ENCODE measurements around the gene TEX26. TPM values are rescaled to one million over a fixed set of nuclear protein-coding genes. Genes with fewer than 3 reads are reported as not detected.

The TEX26 gene
- total and polyA plus RNA-seq, 9 of the 15 experiments (the other 6 are each of a cell fraction or from before 2014, with no cell fraction given): not detected

GRCh38 chr13:31012655-31013024 is 80.2 kb downstream of the TEX26 start:
- Histone ChIP-seq H2AFZ (ENCODE audit: low read depth, low read length) (no peak overlapping the region), H3K4me3 (no peak overlapping the region), H3K36me3 (ENCODE audit: control insufficient read depth, insufficient read depth, low read length) (no peaks in the 10 kb centered on the region), H3K27ac (ENCODE audit: extremely low read depth, low read depth, low read length) (no peak overlapping the region), H3K27me3 (ENCODE audit: control insufficient read depth in 2 of 2, insufficient read depth in 2 of 2, low read length in 2 of 2) (peaks cover 0 to 3% of the 10 kb centered on the region in 2 experiments; a peak in 2 of 5 replicates), H3K9me3 (replicated peaks; ENCODE audit: control insufficient read depth, insufficient read depth, low read depth, low read length) (no peaks in the 10 kb centered on the region), H3K9me1 (ENCODE audit: control insufficient read depth, insufficient read depth, low read length) (no peaks in the 10 kb centered on the region), H3K79me2 (ENCODE audit: control insufficient read depth, insufficient read depth, low read length) (no peaks in the 10 kb centered on the region), H3K4me2 (ENCODE audit: insufficient read depth, low read length) (no peak overlapping the region), H3K4me1 (replicated peaks in 1 of 2; ENCODE audit: control insufficient read depth in 2 of 2, insufficient read depth in 2 of 2, low read length in 2 of 2) (no peaks in the 10 kb centered on the region), H4K20me1 (replicated peaks; ENCODE audit: control insufficient read depth, insufficient read depth, low read length) (no peaks in the 10 kb centered on the region), H3K9ac (ENCODE audit: insufficient read depth in 1 of 2, low read depth in 2 of 2, low read length in 2 of 2) (no peak overlapping the region)
- in situ Hi-C loops (cut with MboI) (no loop called here), intact Hi-C loops (cut with micrococcal nuclease) (no loop called here)
- ChIA-PET POLR2A (no interaction called here), CTCF (ENCODE audit: low intra/inter-chr PET ratio) (no interaction called here)
- no peak for FAIRE-seq
- no TSS peak for BruUV-seq (replicated peaks)
- 0% methylated on average over 2 of the region's 2 CpGs for WGBS (ENCODE audit: insufficient coverage, low coverage, missing lambda C conversion rate)
- TF ChIP-seq CTCF (IDR thresholded peaks at IDR 0.05 in 2 of 3, conservative IDR thresholded peaks at IDR 0.05 in 1 of 3; ENCODE audit: insufficient read depth in 2 of 3, low read depth in 1 of 3, low read length in 3 of 3): peak in 2 of 3 experiments; percentile 8 to 9; a peak in 2 of 6 replicates
- no peak for TF ChIP-seq NCOR1 (IDR thresholded peaks at IDR 0.05)
- peak in 1 of 2 experiments; percentile 22; a peak in 1 of 4 replicates for TF ChIP-seq RAD21 (CRISPR knock-in tag; conservative IDR thresholded peaks at IDR 0.05 in 1 of 2, IDR thresholded peaks at IDR 0.05 in 1 of 2)
- no peak for TF ChIP-seq E2F3 (CRISPR knock-in tag; IDR thresholded peaks at IDR 0.05)
- no peak for TF ChIP-seq HDAC3 (IDR thresholded peaks at IDR 0.05; ENCODE audit: borderline replicate concordance, partially characterized antibody)
- peak in 1 of 4 experiments; percentile 8 for DNase-seq (ENCODE audit: extremely low read depth in 1 of 4, low spot score in 3 of 4)
- ATAC-seq: no peak

Data from K562 (cell line).